Gastroesophageal sphincter (tissue), 4 donors: ENCODE measurements around the gene SPON1. TPM values are rescaled to one million over a fixed set of nuclear protein-coding genes. Genes with fewer than 3 reads are reported as not detected.

Experiments
- ATAC-seq: fragments of 150-250 bp; one replicate; pipeline ENCODE4 v1.9.1; 2016; ENCODE audit warnings: mild to moderate bottlenecking, moderate library complexity
- H3K27ac ChIP-seq, 4 donors: fragments of 200-600 bp; sonication (generic) in 3 of 4; 1 replicate in 3 of 4; 2 replicates in 1 of 4; pipeline ENCODE4 v1.5.1; 2016 to 2019
- H3K27me3 ChIP-seq: fragments of 200-600 bp; sonication (generic); one replicate; pipeline ENCODE4 v1.5.1; 2019
- H3K36me3 ChIP-seq, 2 donors: fragments of 200-600 bp; sonication (generic); one replicate each; pipeline ENCODE4 v1.5.1; 2019; ENCODE audit warnings: control low read depth in 1 of 2
- H3K4me1 ChIP-seq, 3 donors: fragments of 200-600 bp; sonication (generic); 1 replicate in 2 of 3; 2 replicates in 1 of 3; pipeline ENCODE4 v1.5.1; 2016 to 2019; ENCODE audit warnings: control low read depth in 2 of 3
- H3K4me3 ChIP-seq, 2 donors: fragments of 200-600 bp; sonication (generic); one replicate each; pipeline ENCODE4 v1.5.1; 2019; ENCODE audit warnings: mild to moderate bottlenecking in 1 of 2, moderate library complexity in 1 of 2
- H3K9me3 ChIP-seq, 3 donors: fragments of 200-600 bp; sonication (generic); one replicate each; pipeline ENCODE4 v1.5.1; 2017 to 2019; ENCODE audit warnings: control low read depth in 2 of 3
- CTCF ChIP-seq, 4 experiments: fragments of 200-600 bp in 2 of 4; fragments of 450-650 bp in 2 of 4; sonication (generic) in 1 of 4; IDR thresholded peaks; one replicate each; pipeline ENCODE4 v1.5.1; 2017 to 2019; ENCODE audit warnings: antibody characterized with exemption in 4 of 4, mild to moderate bottlenecking in 2 of 4, moderate library complexity in 2 of 4
- EP300 ChIP-seq: sonication (generic); formaldehyde crosslinking; IDR thresholded peaks from one replicate; pipeline ENCODE4 v1.6.1; 2017; ENCODE audit warnings: antibody characterized with exemption, mild to moderate bottlenecking
- POLR2A ChIP-seq, 2 donors: fragments of 450-650 bp; IDR thresholded peaks; one replicate each; pipeline ENCODE4 v1.6.1; 2017; ENCODE audit warnings: antibody characterized with exemption in 2 of 2, mild to moderate bottlenecking in 2 of 2, moderate library complexity in 1 of 2
- POLR2AphosphoS5 ChIP-seq: sonication (generic); formaldehyde crosslinking; IDR thresholded peaks from one replicate; pipeline ENCODE4 v1.6.1; 2017; ENCODE audit warnings: antibody characterized with exemption
- WGBS, 2 donors: methylation state at CpG; one replicate each; pipeline ENCODE4 v1.1.5; 2018; ENCODE audit warnings: low coverage in 1 of 2; 5-methylcytosine and 5-hydroxymethylcytosine counted together
- total RNA-seq, 4 donors: library from RNA; depleted of rRNA; stranded (reverse); fragments of >200 nt; gene quantifications; one replicate each; pipeline ENCODE4 v1.1.0, GENCODE V29; 2016

The SPON1 gene
- total RNA-seq, 4 donors from 2014 or later = 11.0 to 121 (median 64.6) TPM

- WGBS, 2 donors = 68 to 98% methylated on average over 4 of the region's 7 CpGs
- Histone ChIP-seq H3K36me3 (no peaks in the 10 kb centered on the region), H3K27ac (no peak overlapping the region), H3K27me3 (no peaks in the 10 kb centered on the region), H3K4me1 (peaks cover 0 to 27% (median 0%) of the 10 kb centered on the region in 3 donors), H3K4me3 (no peak overlapping the region), H3K9me3 (no peaks in the 10 kb centered on the region)
- ATAC-seq = no peak
- TF ChIP-seq EP300 = no peak
- no peak for TF ChIP-seq POLR2A (IDR thresholded peaks at IDR 0.05)
- no peak for TF ChIP-seq POLR2AphosphoS5
- TF ChIP-seq CTCF (IDR thresholded peaks at IDR 0.05) = no peak
These were observed 30.7 kb downstream of the SPON1 start for GRCh38 chr11:13993096-13993765.

DNA sequence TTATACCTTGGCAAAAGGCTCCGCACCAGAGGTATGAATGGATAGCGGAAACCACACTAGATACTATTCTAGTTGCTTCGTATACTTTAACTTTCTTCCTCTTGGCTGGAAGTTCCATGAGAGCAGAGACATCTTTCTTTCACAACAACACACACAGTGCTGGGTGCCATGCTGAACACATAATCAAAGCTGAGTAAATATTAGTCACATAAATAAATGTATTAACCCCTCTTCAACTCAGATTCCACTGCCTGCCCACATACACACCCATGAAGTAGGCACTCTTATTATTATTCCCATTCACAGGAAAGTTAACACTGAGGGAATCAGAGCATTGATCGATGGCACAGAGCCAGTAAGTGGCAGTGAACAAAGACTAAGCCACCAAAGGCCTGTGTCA is 35.4 kb downstream of the SPON1 start:
- 98 to 100% methylated on average over 4 of the region's 4 CpGs for WGBS, 2 donors
- ATAC-seq = no peak
- Histone ChIP-seq H3K9me3 (peaks cover 0 to 14% (median 0%) of the 10 kb centered on the region in 3 donors), H3K4me1 (peaks cover 0 to 14% (median 0%) of the 10 kb centered on the region in 3 donors), H3K27me3 (no peaks in the 10 kb centered on the region), H3K4me3 (no peak overlapping the region), H3K27ac (no peak overlapping the region), H3K36me3 (no peaks in the 10 kb centered on the region)
- TF ChIP-seq CTCF (IDR thresholded peaks at IDR 0.05) (no peak), POLR2AphosphoS5 (no peak), EP300 (no peak), POLR2A (IDR thresholded peaks at IDR 0.05) (no peak)

DNA sequence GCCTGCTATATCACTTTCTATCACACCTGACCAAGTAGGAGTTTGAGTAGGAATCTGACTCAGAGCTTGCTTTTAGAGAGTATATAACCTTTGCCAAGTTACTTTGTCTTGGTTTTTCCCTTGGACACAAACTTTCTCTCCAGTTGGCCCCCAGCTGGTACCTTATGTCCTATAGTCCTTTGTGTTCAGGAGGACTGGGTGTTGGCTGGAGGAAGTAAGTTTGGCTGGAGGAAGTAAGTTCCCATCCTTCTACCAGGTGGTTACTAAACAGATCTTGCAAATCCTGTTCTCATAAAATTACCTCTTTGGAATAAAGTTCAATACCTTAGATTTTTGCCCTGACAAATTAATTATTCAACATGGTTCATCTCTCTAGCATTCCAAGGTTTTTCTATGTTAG is 37.2 kb downstream of the SPON1 start:
- H3K36me3 ChIP-seq = no peaks in the 10 kb centered on the region
- no peak overlapping the region for H3K4me3 ChIP-seq
- no peaks in the 10 kb centered on the region for H3K27me3 ChIP-seq
- peaks cover 0 to 20% (median 0%) of the 10 kb centered on the region in 3 donors for H3K9me3 ChIP-seq
- ATAC-seq = no peak
- TF ChIP-seq POLR2AphosphoS5 (no peak), POLR2A (IDR thresholded peaks at IDR 0.05) (no peak), CTCF (IDR thresholded peaks at IDR 0.05) (no peak), EP300 (no peak)
- H3K4me1 ChIP-seq = no peaks in the 10 kb centered on the region
- H3K27ac ChIP-seq = no peak overlapping the region

GRCh38 chr11:14001597-14001996 is 39.1 kb downstream of the SPON1 start:
- Histone ChIP-seq H3K36me3 (no peaks in the 10 kb centered on the region), H3K27me3 (no peaks in the 10 kb centered on the region), H3K4me1 (no peaks in the 10 kb centered on the region), H3K9me3 (peaks cover 0 to 20% (median 0%) of the 10 kb centered on the region in 3 donors), H3K4me3 (no peak overlapping the region), H3K27ac (no peak overlapping the region)
- whole genome bisulfite sequencing, 2 donors = 80 to 100% methylated on average over 1 to 2 of the region's 2 CpGs
- TF ChIP-seq POLR2A (IDR thresholded peaks at IDR 0.05) (no peak), EP300 (no peak), POLR2AphosphoS5 (no peak), CTCF (IDR thresholded peaks at IDR 0.05) (no peak)
- ATAC-seq = no peak

GRCh38 chr11:14007566-14007965 is 45.0 kb downstream of the SPON1 start:
- Histone ChIP-seq H3K27ac (no peak overlapping the region), H3K36me3 (no peaks in the 10 kb centered on the region), H3K4me1 (no peaks in the 10 kb centered on the region), H3K4me3 (no peak overlapping the region), H3K9me3 (peaks cover 0 to 6% (median 0%) of the 10 kb centered on the region in 3 donors), H3K27me3 (no peaks in the 10 kb centered on the region)
- no peak for TF ChIP-seq CTCF (IDR thresholded peaks at IDR 0.05)
- TF ChIP-seq POLR2AphosphoS5 = no peak
- WGBS, 2 donors = 75 to 90% methylated on average over 2 to 3 of the region's 6 CpGs
- no peak for ATAC-seq
